Dermis blood vessel endothelial cell (primary cell): Measurements from ENCODE around the gene TRPM7. TPM values are rescaled to one million over a fixed set of nuclear protein-coding genes. Genes with fewer than 3 reads are reported as not detected.

ENCODE experiments used
- DNase-seq: peaks from one replicate; pipeline ENCODE4 v3.0.0; 2010
- total RNA-seq: library from RNA; depleted of rRNA; stranded (reverse); fragments of >200 nt; gene quantifications from 2 replicates; pipeline ENCODE4 v1.2.3, GENCODE V29; 2014

TRPM7 gene
- total RNA-seq, 1 donor from 2014 or later = 40.2 TPM

DNA sequence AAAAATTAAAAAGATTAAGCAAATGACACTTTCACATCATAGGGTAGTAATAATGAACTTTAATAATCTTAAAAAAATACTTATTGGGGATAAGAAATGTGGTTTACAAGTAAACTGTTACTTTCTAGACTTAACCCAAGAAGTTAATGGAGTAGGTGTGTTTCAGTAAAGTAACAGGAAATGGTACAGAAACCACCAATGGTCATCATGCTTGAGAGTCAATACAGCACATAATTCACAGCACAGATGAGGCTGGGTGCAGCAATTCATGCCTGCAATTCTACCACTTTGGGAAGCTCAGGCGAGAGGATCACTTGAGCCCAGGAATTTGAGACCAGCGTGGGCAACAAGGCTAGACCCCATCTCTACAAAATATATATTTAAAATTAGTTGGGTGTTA, 128.6 kb downstream of the TRPM7 start:
- DNase-seq = no peak

DNA sequence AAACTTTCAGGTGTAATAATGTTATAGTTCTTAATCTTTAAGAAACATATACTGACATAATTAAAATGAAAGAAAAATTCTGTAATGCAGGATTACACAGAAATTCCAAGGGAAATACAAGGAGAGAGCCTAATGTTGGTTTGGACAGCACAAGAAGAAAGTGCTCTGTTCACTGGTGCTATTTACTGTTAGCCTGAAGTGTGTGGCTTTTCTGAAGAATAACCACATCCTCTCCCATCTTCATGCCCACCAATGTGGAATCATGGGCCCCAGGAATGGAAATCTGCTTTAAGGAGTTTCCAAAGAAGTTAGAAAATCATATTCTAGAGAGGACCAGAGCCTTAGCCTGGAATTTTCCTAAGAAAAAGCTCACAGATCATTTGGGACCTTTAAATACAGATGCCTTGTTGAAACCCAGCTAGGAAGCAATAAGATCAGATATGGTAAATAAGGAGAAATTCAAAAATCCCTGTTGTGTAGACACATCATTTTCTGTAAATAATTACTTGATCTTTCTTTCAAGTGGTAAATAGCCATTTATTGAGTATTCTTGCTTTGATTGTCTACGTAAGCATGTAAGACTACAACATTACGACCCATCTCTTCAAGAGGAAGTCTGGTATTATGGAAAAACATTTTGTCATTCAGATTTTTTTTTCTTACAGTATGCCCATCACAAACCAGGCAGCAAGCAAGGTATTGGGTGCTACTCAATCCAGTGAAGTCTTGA, 129.8 kb downstream of the TRPM7 start:
- no peak for DNase-seq

DNA sequence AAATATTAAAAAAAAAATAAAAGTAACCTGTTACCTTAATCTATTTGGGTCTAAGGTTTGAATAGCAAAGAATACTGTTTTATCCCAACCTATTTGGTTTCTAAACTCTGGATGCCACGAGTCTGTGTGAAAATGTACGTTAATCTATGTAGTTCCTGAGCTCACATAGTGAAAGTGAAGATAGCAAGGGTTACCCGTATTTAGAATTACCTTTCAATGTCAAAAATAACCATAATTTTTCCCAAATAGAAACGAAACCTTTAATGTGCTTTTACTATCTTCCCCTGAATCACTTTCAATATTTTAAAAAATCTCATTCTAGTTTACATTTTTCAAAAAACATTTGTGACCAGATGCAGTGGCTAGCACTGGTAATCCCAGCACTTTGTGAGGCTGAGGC, 134.4 kb downstream of the TRPM7 start:
- DNase-seq = no peak

DNA sequence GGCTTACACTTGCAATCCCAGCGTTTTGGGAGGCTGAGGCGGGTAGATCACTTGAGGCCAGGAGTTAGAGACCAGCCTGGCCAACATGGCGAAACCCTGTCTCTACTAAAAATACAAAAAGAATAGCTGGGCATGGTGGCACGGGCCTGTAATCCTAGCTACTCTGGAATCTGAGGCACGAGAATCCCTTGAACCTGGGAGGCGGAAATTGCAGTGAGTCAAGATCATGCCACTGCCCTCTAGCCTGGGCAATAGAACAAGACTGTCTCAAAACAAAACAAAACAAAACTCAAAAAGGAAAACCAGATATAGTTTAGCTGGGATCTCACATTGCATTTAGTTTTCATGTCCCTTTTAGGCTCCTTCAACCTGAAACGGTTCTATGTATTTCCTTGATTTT, 137.3 kb downstream of the TRPM7 start:
- DNase-seq = no peak

DNA sequence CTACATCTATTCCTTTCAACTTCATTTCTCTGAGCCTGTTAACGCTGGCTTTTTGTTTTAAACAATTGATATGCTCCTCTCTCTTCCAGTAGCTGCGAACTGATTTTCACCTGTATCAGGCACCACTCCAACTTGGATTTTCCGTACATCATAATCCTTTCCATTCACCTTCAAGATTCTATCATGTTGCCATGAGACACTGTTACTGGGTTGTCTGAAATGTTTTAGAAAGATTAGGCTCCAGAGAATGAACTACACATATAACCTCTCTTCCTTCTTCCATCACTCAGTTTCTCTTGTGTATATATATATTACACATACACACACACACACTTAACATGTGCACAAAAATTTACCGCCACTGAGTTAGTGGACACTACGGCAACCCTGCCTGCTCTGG, 140.0 kb downstream of the TRPM7 start, which contains the start of gene USP50:
Gene USP50, minus strand, starts transcription at position 101 of the 400 bp plus-strand sequence. CDS start 141 bp downstream, outside the sequence.
- no peak for DNase-seq

DNA sequence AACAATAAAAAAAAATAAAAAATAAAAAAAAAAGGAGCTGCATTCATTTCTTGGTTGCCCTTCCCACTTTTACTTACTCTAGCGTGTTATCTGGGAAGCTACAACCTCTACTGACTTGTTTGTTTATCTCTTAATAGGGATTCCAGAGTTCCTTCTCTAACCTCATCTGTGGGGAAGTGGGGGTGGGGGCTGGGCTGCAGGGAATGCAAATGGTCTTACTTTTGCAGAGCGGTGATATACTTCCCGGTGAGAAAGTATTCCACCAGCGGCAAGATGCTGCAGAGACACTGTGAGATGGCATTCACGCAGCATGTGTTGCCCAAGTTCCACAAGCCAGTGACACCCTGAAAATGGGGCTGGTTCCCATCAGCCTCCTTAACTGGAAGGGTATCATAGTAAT, 142.2 kb downstream of the TRPM7 start:
- no peak for DNase-seq

DNA sequence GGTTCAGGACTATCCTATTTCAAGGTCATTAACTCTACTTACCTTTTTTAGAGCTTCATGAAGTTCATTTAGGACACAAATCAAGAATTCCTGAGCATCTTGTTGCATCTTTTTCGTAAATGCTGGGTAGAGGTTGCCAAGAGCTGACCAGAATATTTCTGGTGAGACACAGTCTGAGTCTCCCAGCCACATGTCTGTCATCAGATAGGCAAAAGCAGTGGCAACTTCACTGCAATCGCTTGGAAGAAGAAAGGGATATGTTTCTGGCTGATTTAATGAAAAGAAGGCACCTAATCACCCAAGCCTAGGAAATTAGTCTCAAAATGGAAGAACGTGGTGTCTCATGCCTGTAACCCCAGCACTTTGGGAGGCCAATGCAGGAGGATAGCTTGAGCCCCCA, 143.0 kb downstream of the TRPM7 start:
- no peak for DNase-seq

DNA sequence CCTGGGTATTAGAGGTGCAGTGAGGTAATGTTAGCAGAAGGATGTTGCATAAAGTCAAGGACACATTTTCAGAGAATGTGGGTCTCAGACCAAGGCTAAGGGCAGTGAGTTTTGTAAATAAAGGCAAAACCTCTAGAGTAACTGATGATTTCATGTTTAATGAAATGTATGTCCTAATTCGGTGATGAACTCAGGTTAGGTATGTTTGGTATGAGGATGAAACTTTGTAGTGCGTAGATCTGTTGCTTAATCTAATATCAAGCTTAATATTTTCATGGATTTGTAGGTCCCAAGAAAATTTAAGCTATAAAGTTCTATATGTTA, 143.7 kb downstream of the TRPM7 start:
- no peak for DNase-seq

DNA sequence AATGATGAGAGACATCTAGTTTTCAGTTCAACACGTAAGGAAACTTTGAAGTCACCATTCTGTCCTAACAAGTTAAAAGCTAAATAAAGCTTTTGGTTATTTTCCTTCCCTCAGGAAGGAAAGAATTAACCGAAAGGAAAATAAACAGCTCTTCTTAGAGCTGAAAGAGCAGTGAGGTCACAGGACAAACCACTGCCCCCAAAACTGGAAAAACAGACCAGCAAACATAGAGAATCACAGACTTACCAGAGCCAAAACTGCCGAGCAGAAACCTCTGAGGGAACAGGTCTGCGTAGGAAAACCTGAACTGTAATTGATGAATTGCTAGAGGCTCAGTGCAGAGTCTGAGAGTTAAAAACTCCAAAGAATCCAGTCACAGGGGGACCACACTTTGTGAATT, 154.8 kb downstream of the TRPM7 start:
- DNase-seq = peak; percentile 26

DNA sequence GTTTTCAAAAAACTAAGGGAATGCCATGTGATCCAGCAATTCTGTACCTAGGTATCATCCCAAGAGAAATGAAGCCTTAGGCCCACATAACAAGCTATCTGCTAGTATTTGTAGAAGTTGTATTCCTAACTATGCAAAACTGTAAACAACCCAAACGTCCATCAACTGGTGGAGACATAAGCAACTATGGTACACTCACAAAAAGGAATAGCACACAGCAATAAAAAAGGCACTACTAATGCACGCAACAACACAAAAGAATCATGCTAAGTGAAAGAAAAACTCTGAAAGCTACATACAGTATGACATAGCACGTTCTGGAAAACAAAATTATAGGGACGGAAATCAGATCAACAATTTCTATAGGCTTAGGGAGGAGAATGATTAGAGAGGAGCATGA, 155.4 kb downstream of the TRPM7 start:
- no peak for DNase-seq

DNA sequence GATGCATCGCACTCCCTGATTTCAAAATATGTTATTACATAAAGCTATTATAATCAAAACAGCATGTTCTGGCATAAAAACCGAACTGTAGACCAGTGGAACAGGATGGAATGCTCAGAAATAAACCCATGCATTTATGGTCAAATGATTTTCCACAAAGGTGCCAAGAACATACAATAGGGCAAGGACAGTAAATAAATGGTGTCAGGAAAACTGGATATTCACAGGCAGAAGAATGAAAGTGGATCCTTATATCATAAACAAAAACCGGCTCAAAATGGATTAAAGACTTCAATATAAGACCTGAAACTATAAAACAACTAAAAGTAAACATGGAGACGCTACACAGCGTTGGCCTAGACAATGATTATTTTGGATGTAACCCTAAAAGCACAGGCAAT, 162.7 kb downstream of the TRPM7 start:
- no peak for DNase-seq

DNA sequence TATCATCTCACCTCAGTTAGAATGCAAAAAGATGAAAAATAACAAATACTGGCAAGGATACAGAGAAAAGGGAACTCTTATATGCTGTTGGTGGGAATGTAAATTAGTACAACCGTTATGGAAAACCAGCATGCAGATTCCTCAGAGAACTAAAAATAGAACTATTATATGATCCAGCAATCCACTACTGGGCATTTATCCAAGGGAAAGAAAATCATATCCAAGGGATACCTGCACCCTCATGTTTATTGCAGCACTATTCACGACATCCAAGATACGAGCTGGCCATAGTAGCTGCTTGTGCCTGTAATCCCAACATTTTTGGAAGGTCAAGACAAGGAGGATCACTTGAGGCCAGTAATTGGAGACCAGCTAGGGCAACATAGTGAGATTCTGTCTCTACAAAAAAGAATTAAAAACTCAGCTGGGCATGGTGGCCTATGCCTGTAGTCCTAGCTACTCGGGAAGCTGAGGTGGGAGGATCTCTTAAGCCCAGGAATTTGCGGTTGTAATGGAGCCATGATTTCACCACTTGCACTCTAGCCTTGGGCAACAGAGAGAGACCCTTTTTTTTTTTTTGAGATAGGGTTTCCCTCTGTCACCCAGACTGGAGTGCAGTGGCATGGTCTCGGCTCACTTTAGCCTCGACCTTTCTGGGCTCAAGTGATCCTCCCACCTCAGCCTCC, 166.7 kb downstream of the TRPM7 start:
- no peak for DNase-seq

DNA sequence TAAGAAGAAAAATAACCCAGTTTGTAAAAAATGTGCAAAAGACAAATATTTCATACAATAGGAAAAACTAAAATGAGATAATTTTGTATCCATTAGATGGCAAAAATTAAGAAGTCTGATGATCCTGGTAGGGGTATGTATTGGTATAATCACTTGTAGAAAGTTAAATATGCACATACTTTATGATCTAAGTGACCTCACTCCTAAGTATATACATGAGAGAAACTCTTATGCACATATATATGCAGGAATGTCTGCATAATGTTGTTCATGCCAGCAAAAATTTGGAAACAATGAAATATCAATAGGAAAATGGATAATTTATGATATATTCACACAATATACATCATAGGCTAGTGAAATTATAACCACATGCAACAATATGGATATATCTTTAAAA, 173.6 kb downstream of the TRPM7 start:
- DNase-seq = no peak

Other genes starting within 250 kb of the TRPM7 start
- gene USP50, start 140.1 kb downstream of the TRPM7 start, total RNA-seq = 0.19 TPM in 1 of 2 replicates, not detected in the other
- gene SPPL2A, start 78.9 kb upstream of the TRPM7 start, total RNA-seq = 114 and 173 TPM in 2 replicates
- 12.3 and 14.4 TPM in 2 replicates for gene AP4E1, start 221.9 kb upstream of the TRPM7 start, total RNA-seq